H1 (cell line): ENCODE data around the gene ELOVL5. TPM values are rescaled to one million over a fixed set of nuclear protein-coding genes. Genes with fewer than 3 reads are reported as not detected.
A peak's percentile ranks its signal among the peaks of the same experiment; 100 is the strongest.

Experiments
- CHD1 ChIP-seq: IDR thresholded peaks from 2 replicates; pipeline ENCODE4 v1.6.1; 2012; ENCODE audit warnings: low read depth, low read length, improper control_type of control experiment
- HDAC2 ChIP-seq, 2 experiments: fragments of 300-600 bp in 1 of 2; sonication (generic) in 1 of 2; IDR thresholded peaks; 2 replicates each; pipeline ENCODE4 v1.6.1; 2011 to 2012; ENCODE audit warnings: low read depth in 2 of 2, low read length in 2 of 2, mild to moderate bottlenecking in 2 of 2, moderate library complexity in 2 of 2, borderline replicate concordance in 1 of 2, inconsistent platforms in 1 of 2
- JUND ChIP-seq: IDR thresholded peaks from 2 replicates; pipeline ENCODE4 v1.6.1; 2011; ENCODE audit warnings: mild to moderate bottlenecking, improper control_type of control experiment, low read length
- NANOG ChIP-seq: IDR thresholded peaks from 2 replicates; pipeline ENCODE4 v1.6.1; 2011; ENCODE audit warnings: low read length, low read depth, mild to moderate bottlenecking, inconsistent platforms; ENCODE audit not compliant: insufficient read depth, poor library complexity, severe bottlenecking
- PHF8 ChIP-seq: fragments of 200-600 bp; sonication (generic); conservative IDR thresholded peaks from 2 replicates; pipeline ENCODE4 v1.7.1; 2012; ENCODE audit warnings: low read depth, mild to moderate bottlenecking, inconsistent platforms, low read length, moderate library complexity
- POLR2AphosphoS5 ChIP-seq: IDR thresholded peaks from 2 replicates; pipeline ENCODE4 v1.6.1; 2011; ENCODE audit warnings: low read depth, low read length
- TAF7 ChIP-seq: optimal IDR thresholded peaks from 2 replicates; pipeline ENCODE3; 2011; ENCODE audit warnings: low read depth, mild to moderate bottlenecking, inconsistent platforms, low read length, moderate library complexity, borderline replicate concordance
- TCF12 ChIP-seq: IDR thresholded peaks from 2 replicates; pipeline ENCODE4 v1.6.1; 2011; ENCODE audit warnings: low read depth, mild to moderate bottlenecking, low read length
- TEAD4 ChIP-seq: IDR thresholded peaks from 2 replicates; pipeline ENCODE4 v1.6.1; 2012; ENCODE audit warnings: low read depth, low read length, inconsistent platforms, mixed read lengths
- ZNF274 ChIP-seq: IDR thresholded peaks from 2 replicates; pipeline ENCODE4 v1.7.0; 2012; ENCODE audit warnings: low read length, borderline replicate concordance; ENCODE audit errors: extremely low read depth
- polyA plus RNA-seq, 7 experiments: library from polyadenylated mRNA; depleted of rRNA in 3 of 7; stranded (reverse) in 5 of 7; unstranded in 2 of 7; fragments of >200 nt in 5 of 7; fragments of 200-250 nt in 2 of 7; gene quantifications; 1 replicate in 5 of 7; 2 replicates in 1 of 7; 4 replicates in 1 of 7; pipeline versions ENCODE4 v1.2.1 to v1.2.3, GENCODE V29; 2011 to 2013; ENCODE audit warnings: missing spikeins in 2 of 7, mixed read lengths in 2 of 7
- total RNA-seq: library from RNA; stranded (reverse); fragmentation: NEBNext Ultra II Directional; extraction: Animal tissue kit (Norgen Biotek cat#: 25700); gene quantifications from 2 replicates; pipeline ENCODE4 v1.2.1, GENCODE V29; 2021

Gene ELOVL5
- total and polyA plus RNA-seq, 2 of the 8 experiments (the other 6 are each of a cell fraction or from before 2014, with no cell fraction given), result 113 to 156 TPM

DNA sequence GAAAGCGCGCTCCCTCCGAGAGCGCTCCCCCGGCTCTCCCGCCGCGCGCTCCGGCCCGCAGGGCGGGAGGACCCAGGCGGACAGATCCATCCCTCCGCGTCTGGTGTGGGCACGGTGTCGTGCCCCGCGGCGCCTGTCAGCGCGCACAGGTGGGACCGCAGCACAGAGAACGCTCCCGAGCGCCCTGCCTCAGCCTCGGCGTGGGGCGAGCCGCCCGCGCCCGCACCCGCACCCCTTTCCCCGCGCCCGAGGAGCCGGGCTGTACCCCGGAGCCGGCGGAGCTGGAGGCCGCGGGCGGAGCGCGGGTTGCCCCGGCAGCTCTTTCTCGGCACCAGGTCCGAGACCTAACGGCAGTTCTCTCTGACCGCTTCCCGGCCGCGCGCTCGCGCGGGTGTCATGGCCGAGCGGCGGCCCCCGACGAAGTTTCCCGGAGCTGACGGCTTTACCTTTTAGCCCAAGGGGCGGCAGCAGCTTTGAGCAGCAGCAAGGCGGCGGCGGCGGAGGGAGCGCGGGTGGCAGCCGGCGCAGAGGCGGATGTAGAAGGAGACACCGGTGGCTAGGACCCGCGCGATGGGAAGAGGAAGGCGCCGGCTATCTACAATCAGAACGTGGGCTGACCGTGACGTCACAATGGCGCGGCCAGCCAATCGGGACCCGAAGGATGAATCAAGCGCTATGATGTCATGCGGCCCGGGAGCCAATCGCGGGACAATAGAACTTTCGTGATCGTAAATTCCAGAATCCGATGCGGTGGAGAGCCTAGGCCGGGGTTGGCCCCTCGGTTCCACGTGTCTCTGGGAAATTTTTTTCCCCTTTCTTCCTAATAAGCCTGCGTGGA is at the start of gene ELOVL5 (continued):
- TF ChIP-seq JUND (peak; percentile 57; the same call in 1 of the 2 replicates), POLR2AphosphoS5 (no peak), TCF12 (no peak), PHF8 (peak; percentile 71), HDAC2 (IDR thresholded peaks at IDR 0.05; ENCODE audit: borderline replicate concordance in 1 of 2, low read depth in 2 of 2, low read length in 2 of 2) (0 out of 4 replicates have a peak, but pooled peaks of 1 of the 2 experiments have one; percentile 76), NANOG (no peak), CHD1 (no peak), TAF7 (peak; percentile 39), TEAD4 (no peak), ZNF274 (no peak)
